Endothelial cell of umbilical vein (primary cell): ENCODE data around the gene FOXF1.

Experiments
- FOS ChIP-seq: IDR thresholded peaks from 2 replicates; pipeline ENCODE4 v1.6.1; 2011; ENCODE audit warnings: mild to moderate bottlenecking, low read length, moderate library complexity, borderline replicate concordance; ENCODE audit not compliant: insufficient read depth
- MYC ChIP-seq: IDR thresholded peaks from one replicate; pipeline ENCODE4 v1.6.1; 2011; ENCODE audit warnings: mild to moderate bottlenecking, low read depth, low read length
- POLR2A ChIP-seq: IDR thresholded peaks from 2 replicates; pipeline ENCODE4 v1.6.1; 2012; ENCODE audit warnings: low read depth, mild to moderate bottlenecking, control low read depth, low read length
- POLR2AphosphoS5 ChIP-seq: IDR thresholded peaks from 2 replicates; pipeline ENCODE4 v1.6.1; 2012; ENCODE audit warnings: low read depth, mild to moderate bottlenecking, control low read depth, low read length, moderate library complexity; ENCODE audit not compliant: insufficient read depth
- TF ChIP-seq, protein P1 (sequence below), 2 donors: IDR thresholded peaks; 1 replicate in 1 of 2; 2 replicates in 1 of 2; pipeline ENCODE4 v1.5.1; 2011; ENCODE audit warnings: low read length in 2 of 2, mild to moderate bottlenecking in 2 of 2, moderate library complexity in 2 of 2, control low read depth in 1 of 2, inconsistent platforms in 1 of 2, low read depth in 1 of 2; ENCODE audit not compliant: insufficient read depth in 1 of 2; ENCODE audit errors: extremely low read depth in 1 of 2
- TF ChIP-seq, protein P2 (sequence below): IDR thresholded peaks from 2 replicates; pipeline ENCODE4 v1.6.1; 2011; ENCODE audit not compliant: insufficient read depth, insufficient read length

DNA sequence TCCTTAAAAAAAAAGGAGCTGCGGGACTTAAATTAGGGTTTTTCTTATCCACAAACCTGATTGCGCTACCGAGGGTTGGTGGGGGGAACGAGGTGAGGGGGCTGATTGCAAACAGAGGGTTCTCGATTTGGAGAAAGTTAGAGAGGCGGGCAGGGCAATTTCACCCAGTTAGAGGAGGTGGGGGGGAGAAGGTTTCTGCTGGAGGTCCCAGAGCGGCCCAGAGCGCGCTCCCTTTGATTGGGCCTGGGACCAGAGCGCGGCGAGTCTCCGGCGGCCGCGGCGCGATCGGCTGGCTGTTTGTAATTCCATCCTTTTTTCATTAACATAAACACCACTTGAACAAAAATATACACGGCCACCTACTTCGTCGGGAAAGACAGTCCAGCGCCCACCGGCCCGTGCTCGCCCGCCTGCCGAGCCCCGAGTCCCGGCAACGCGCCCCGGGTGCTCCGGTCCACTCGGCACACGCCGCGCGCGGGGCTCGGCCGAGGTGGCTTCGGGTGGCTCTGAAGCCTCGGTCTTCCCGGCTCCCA is 13.3 kb upstream of the FOXF1 start:
- TF ChIP-seq, protein P1, sequence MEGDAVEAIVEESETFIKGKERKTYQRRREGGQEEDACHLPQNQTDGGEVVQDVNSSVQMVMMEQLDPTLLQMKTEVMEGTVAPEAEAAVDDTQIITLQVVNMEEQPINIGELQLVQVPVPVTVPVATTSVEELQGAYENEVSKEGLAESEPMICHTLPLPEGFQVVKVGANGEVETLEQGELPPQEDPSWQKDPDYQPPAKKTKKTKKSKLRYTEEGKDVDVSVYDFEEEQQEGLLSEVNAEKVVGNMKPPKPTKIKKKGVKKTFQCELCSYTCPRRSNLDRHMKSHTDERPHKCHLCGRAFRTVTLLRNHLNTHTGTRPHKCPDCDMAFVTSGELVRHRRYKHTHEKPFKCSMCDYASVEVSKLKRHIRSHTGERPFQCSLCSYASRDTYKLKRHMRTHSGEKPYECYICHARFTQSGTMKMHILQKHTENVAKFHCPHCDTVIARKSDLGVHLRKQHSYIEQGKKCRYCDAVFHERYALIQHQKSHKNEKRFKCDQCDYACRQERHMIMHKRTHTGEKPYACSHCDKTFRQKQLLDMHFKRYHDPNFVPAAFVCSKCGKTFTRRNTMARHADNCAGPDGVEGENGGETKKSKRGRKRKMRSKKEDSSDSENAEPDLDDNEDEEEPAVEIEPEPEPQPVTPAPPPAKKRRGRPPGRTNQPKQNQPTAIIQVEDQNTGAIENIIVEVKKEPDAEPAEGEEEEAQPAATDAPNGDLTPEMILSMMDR (IDR thresholded peaks at IDR 0.05; ENCODE audit: extremely low read depth in 1 of 2, insufficient read depth in 1 of 2, low read depth in 1 of 2, low read length in 2 of 2), result no peak
- TF ChIP-seq POLR2A (no peak), FOS (no peak), POLR2AphosphoS5 (no peak), MYC (no peak)
- TF ChIP-seq, protein P2, sequence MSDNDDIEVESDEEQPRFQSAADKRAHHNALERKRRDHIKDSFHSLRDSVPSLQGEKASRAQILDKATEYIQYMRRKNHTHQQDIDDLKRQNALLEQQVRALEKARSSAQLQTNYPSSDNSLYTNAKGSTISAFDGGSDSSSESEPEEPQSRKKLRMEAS, result no peak
